HepG2 (cell line): ENCODE measurements around the gene NT5M. TPM values are rescaled to one million over a fixed set of nuclear protein-coding genes. Genes with fewer than 3 reads are reported as not detected.

ENCODE experiments used
- AKAP8 ChIP-seq: sonication (generic); formaldehyde crosslinking; IDR thresholded peaks from 2 replicates; pipeline ENCODE4 v1.5.1; 2020; ENCODE audit warnings: mild to moderate bottlenecking, missing genetic modification reagents
- CREB1 ChIP-seq, 2 experiments: fragments of 450-650 bp in 1 of 2; IDR thresholded peaks; 2 replicates each; pipeline ENCODE4 v1.6.1; 2016 to 2017; ENCODE audit warnings: control low read depth in 1 of 2, mild to moderate bottlenecking in 1 of 2, missing compliant biosample characterization in 1 of 2, missing genetic modification characterization in 1 of 2
- FIP1L1 ChIP-seq: fragments of 200-400 bp; formaldehyde crosslinking; IDR thresholded peaks from 2 replicates; pipeline ENCODE4 v1.6.1; 2018; ENCODE audit warnings: low read depth, mild to moderate bottlenecking, low read length, moderate library complexity, borderline replicate concordance; ENCODE audit not compliant: insufficient read depth
- FOXP1 ChIP-seq, 2 experiments: fragments of 450-650 bp in 1 of 2; IDR thresholded peaks; 2 replicates each; pipeline ENCODE4 v1.6.1; 2017 to 2018; ENCODE audit warnings: antibody characterized with exemption in 1 of 2
- HES4 ChIP-seq: sonication (generic); formaldehyde crosslinking; IDR thresholded peaks from 2 replicates; pipeline ENCODE4 v1.9.0; 2021; ENCODE audit warnings: mild to moderate bottlenecking, missing genetic modification reagents, borderline replicate concordance
- HMG20A ChIP-seq: IDR thresholded peaks from 2 replicates; pipeline ENCODE4 v1.6.1; 2016; ENCODE audit warnings: borderline replicate concordance
- MBD4 ChIP-seq: IDR thresholded peaks from 2 replicates; pipeline ENCODE4 v1.6.1; 2012; ENCODE audit warnings: low read length, inconsistent platforms, borderline replicate concordance
- MBNL3 ChIP-seq: fragments of 250-450 bp; sonication (Bioruptor Pico); conservative IDR thresholded peaks from 2 replicates; pipeline ENCODE4 v1.8.0; 2022; ENCODE audit warnings: mild to moderate bottlenecking, inconsistent platforms
- NR0B2 ChIP-seq: sonication (generic); formaldehyde crosslinking; IDR thresholded peaks from 2 replicates; pipeline ENCODE4 v1.4.0; 2020; ENCODE audit warnings: mild to moderate bottlenecking, missing genetic modification reagents
- POLR2AphosphoS5 ChIP-seq: IDR thresholded peaks from 2 replicates; pipeline ENCODE4 v1.6.1; 2012; ENCODE audit warnings: low read depth, low read length
- RNF2 ChIP-seq: fragments of 450-650 bp; conservative IDR thresholded peaks from 2 replicates; pipeline ENCODE4 v1.6.1; 2016; ENCODE audit warnings: low read depth
- SP1 ChIP-seq, 2 experiments: fragments of 450-650 bp in 1 of 2; sonication (generic) in 1 of 2; formaldehyde crosslinking in 1 of 2; IDR thresholded peaks; 2 replicates each; pipeline versions ENCODE4 v1.4.0 to v1.6.1; 2016 to 2020; ENCODE audit warnings: missing genetic modification reagents in 1 of 2
- TCF7L2 ChIP-seq: IDR thresholded peaks from 2 replicates; pipeline ENCODE4 v1.6.1; 2011; ENCODE audit warnings: mild to moderate bottlenecking, low read depth, low read length, moderate library complexity
- WIZ ChIP-seq: sonication (generic); formaldehyde crosslinking; IDR thresholded peaks from 2 replicates; pipeline ENCODE4 v1.5.1; 2020; ENCODE audit warnings: mild to moderate bottlenecking, missing genetic modification reagents
- ZBTB21 ChIP-seq: sonication (generic); formaldehyde crosslinking; IDR thresholded peaks from 2 replicates; pipeline ENCODE4 v1.4.0; 2020; ENCODE audit warnings: missing genetic modification reagents
- ZFP82 ChIP-seq: sonication (generic); formaldehyde crosslinking; IDR thresholded peaks from 2 replicates; pipeline ENCODE4 v1.5.1; 2020; ENCODE audit warnings: mild to moderate bottlenecking, missing genetic modification reagents, borderline replicate concordance
- ZNF101 ChIP-seq: sonication (generic); formaldehyde crosslinking; IDR thresholded peaks from 2 replicates; pipeline ENCODE4 v1.4.0; 2020; ENCODE audit warnings: mild to moderate bottlenecking, low read depth, missing genetic modification reagents, borderline replicate concordance
- ZNF180 ChIP-seq: sonication (generic); formaldehyde crosslinking; IDR thresholded peaks from 2 replicates; pipeline ENCODE4 v1.4.0; 2020; ENCODE audit warnings: low read depth, missing genetic modification reagents, borderline replicate concordance
- ZNF256 ChIP-seq: sonication (generic); formaldehyde crosslinking; conservative IDR thresholded peaks from 2 replicates; pipeline ENCODE4 v1.4.0; 2020; ENCODE audit warnings: missing genetic modification reagents
- ZNF451 ChIP-seq: sonication (generic); formaldehyde crosslinking; IDR thresholded peaks from 2 replicates; pipeline ENCODE4 v1.5.0; 2020; ENCODE audit warnings: mild to moderate bottlenecking, missing genetic modification reagents
- ZNF629 ChIP-seq: sonication (generic); formaldehyde crosslinking; conservative IDR thresholded peaks from 2 replicates; pipeline ENCODE4 v1.5.0; 2020; ENCODE audit warnings: missing genetic modification reagents
- ZNF879 ChIP-seq: sonication (generic); formaldehyde crosslinking; IDR thresholded peaks from 2 replicates; pipeline ENCODE4 v1.8.1; 2023; ENCODE audit warnings: missing genetic modification reagents
- polyA plus RNA-seq, 8 experiments: library from polyadenylated mRNA; depleted of rRNA in 3 of 8; stranded (reverse) in 7 of 8; unstranded in 1 of 8; fragments of >200 nt; fragmentation: Illumina TruSeq in 4 of 8; extraction: Trizol in 4 of 8; gene quantifications; 2 replicates each; pipeline versions ENCODE4 v1.2.1 to v1.2.3, GENCODE V29; 2011 to 2016; ENCODE audit warnings: low read depth in 4 of 8, missing spikeins in 1 of 8, mixed read lengths in 1 of 8; ENCODE audit not compliant: insufficient read depth in 1 of 8
- total RNA-seq, 5 experiments: library from RNA; depleted of rRNA; stranded (reverse); fragments of >200 nt; fragmentation: Illumina TruSeq; extraction: Trizol; gene quantifications; 2 replicates each; pipeline ENCODE4 v1.2.3, GENCODE V29; 2016; ENCODE audit warnings: low read depth in 1 of 5
- TF ChIP-seq, protein P1 (sequence below): sonication (generic); IDR thresholded peaks from 2 replicates; pipeline ENCODE4 v1.6.1; 2016; ENCODE audit warnings: low read depth, borderline replicate concordance
- TF ChIP-seq, protein P2 (sequence below): IDR thresholded peaks from 2 replicates; pipeline ENCODE4 v1.6.1; 2016; ENCODE audit warnings: control low read depth
- TF ChIP-seq, protein P3 (sequence below): sonication (generic); formaldehyde crosslinking; IDR thresholded peaks from 2 replicates; pipeline ENCODE4 v1.5.0; 2020; ENCODE audit warnings: missing genetic modification reagents, mild to moderate bottlenecking, borderline replicate concordance

Gene NT5M
- total and polyA plus RNA-seq, 2 of the 13 experiments (the other 11 are each of a cell fraction or from before 2014, with no cell fraction given), result 0.55 to 0.78 TPM

DNA sequence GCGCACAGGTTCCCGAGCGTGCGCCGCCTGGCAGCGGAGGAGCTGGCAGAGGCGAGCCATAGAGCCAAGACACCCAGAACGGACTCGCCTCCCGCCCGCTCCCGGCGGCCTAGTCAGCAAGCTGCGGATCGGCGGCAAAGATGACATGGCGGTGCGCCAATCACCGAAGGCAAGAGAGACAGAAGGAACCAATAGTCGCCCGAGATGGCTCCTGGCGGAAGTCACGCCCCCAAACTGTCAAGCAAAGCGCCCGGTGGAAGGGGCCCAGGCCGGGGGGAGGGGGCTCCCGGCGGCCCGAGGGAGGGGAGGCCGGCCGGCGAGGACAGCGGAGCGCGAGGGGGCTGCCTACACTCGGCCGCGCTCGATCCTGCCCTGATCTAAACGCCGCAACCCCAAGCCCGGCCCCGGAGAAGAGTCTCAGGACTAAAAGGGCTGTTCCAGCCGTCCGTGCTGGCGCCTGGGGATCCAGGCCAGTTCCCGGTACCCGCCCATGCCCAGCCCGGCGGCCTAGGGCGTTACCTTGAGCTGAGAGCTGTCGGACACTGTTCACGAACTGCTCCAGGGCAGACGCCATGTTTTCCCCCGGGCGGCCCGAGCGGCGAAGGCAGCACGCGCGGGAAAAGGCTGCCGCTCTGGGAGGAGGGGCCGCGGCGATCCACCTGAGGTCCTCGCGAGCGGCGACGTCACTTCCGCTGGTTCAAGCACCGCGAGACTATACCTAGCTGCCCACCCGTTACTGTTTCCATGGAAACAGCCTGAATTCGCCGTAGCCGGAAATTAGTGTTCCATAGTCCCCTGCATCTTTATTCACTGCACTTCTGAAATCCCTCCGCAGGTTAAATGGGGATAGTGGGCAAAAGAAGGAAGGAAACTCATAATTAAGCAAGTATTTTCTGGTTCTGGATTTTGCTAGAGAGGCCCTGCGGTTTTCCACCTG, 22.3 kb upstream of the NT5M start, which contains the start of gene COPS3 (continued):
- TF ChIP-seq SP1 (IDR thresholded peaks at IDR 0.05) (no peak), SP1 (CRISPR knock-in tag; IDR thresholded peaks at IDR 0.05) (peak; percentile 45), MBNL3 (CRISPR knock-in tag) (no peak), ZNF629 (no peak), ZNF180 (CRISPR knock-in tag) (0 out of 2 replicates have a peak, but pooled peaks have one; percentile 32), ZNF101 (CRISPR knock-in tag) (no peak), WIZ (CRISPR knock-in tag) (no peak), ZNF451 (peak; percentile 68; the same call in 1 of the 2 replicates), HMG20A (CRISPR knock-in tag) (0 out of 2 replicates have a peak, but pooled peaks have one; percentile 10), POLR2AphosphoS5 (peak; percentile 78), HES4 (CRISPR knock-in tag) (0 out of 2 replicates have a peak, but pooled peaks have one; percentile 33), ZBTB21 (no peak; the same call in 1 of the 2 replicates), ZNF879 (CRISPR knock-in tag) (no peak), NR0B2 (CRISPR knock-in tag) (peak; percentile 66), FOXP1 (IDR thresholded peaks at IDR 0.05) (no peak), FOXP1 (CRISPR knock-in tag; IDR thresholded peaks at IDR 0.05) (no peak), AKAP8 (no peak; the same call in 1 of the 2 replicates), RNF2 (peak; percentile 91), ZNF256 (CRISPR knock-in tag) (no peak), ZFP82 (peak; percentile 65; the same call in 1 of the 2 replicates), TCF7L2 (no peak), MBD4 (no peak), CREB1 (IDR thresholded peaks at IDR 0.05) (peak; percentile 92), CREB1 (CRISPR knock-in tag; IDR thresholded peaks at IDR 0.05) (peak; percentile 95), FIP1L1 (no peak)
- TF ChIP-seq, protein P1, sequence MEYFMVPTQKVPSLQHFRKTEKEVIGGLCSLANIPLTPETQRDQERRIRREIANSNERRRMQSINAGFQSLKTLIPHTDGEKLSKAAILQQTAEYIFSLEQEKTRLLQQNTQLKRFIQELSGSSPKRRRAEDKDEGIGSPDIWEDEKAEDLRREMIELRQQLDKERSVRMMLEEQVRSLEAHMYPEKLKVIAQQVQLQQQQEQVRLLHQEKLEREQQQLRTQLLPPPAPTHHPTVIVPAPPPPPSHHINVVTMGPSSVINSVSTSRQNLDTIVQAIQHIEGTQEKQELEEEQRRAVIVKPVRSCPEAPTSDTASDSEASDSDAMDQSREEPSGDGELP, result peak; percentile 49; the same call in 1 of the 2 replicates
- TF ChIP-seq, protein P2, sequence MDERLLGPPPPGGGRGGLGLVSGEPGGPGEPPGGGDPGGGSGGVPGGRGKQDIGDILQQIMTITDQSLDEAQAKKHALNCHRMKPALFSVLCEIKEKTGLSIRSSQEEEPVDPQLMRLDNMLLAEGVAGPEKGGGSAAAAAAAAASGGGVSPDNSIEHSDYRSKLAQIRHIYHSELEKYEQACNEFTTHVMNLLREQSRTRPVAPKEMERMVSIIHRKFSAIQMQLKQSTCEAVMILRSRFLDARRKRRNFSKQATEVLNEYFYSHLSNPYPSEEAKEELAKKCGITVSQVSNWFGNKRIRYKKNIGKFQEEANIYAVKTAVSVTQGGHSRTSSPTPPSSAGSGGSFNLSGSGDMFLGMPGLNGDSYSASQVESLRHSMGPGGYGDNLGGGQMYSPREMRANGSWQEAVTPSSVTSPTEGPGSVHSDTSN, result peak; percentile 87
- TF ChIP-seq, protein P3, sequence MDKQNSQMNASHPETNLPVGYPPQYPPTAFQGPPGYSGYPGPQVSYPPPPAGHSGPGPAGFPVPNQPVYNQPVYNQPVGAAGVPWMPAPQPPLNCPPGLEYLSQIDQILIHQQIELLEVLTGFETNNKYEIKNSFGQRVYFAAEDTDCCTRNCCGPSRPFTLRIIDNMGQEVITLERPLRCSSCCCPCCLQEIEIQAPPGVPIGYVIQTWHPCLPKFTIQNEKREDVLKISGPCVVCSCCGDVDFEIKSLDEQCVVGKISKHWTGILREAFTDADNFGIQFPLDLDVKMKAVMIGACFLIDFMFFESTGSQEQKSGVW (CRISPR knock-in tag), result no peak
